Hippocampal formation (tissue), 2 donors: ENCODE results near the gene ACOX3.

ENCODE experiments used
- DNase-seq, 2 donors: peaks; one replicate each; lab custom pipeline; 2025; lab: John Stamatoyannopoulos, UW

Gene ACOX3

DNA sequence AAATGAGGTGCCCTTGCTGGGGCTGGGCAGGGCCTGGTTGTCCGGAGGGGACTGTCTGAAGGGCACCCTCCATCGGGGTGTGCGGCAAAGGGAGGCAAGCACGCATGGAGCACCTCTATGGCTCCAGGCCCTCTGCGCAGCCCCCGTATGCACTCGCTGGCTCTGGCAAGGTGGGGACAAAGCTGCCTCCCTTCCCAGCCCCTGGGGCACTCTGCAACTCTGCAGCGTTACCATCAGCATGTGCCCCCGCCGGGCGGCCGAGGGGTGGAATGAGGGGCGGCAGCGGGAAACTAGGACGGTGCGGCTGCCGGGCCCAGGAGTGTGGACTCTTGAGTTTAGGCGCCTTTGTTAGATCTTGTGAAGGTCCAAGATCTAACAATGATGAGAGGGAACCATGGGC, 26.5 kb upstream of the ACOX3 start:
- no peak for DNase-seq

DNA sequence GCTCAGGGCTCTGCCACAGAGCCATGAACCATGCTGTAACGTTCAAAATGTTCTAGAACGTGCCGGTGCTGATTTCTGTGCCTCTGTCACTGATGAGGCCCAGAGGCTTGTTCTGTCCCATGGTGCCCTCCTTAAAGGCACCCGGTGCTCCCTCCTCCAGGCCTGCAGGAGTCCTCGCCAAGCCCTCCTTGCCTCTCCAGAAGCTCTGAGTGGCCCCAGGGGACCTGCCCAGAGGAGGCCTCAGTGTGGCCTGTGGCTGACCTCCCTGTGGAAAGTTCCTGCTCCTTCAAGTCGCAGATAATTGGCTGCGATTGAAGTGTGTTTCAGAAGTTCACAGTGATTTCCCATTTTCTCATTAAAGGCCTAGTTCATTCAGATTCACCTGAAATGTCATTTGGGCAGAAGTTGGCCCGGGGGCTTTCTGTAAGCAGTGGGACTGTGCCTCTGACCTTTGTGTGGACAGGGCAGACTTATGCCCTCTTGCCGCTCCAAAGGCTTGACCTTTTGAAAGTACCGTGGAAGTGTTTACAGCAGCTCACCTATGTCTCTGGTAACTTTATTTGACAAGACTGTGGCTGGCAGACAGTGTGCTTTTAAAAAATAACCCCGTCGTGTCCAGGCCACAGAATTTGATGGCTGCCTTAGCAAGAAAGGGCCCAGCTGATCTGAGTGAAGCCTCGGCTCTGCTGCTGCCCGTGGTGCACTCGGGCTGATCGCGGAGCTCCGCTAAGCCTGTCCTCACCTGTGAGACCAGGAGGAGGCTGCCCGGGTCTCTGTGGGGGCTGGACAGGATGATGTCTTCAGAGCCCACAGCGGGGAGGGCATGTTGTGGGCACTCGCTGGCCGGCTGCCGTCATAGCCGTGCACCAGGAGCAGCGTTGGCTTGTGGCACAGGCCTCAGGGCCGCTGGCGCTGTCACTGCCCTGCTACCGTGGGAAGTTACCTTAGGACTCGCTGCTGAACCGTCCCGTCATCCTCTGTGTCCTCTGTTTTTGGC, 25.4 kb upstream of the ACOX3 start:
- DNase-seq = no peak

DNA sequence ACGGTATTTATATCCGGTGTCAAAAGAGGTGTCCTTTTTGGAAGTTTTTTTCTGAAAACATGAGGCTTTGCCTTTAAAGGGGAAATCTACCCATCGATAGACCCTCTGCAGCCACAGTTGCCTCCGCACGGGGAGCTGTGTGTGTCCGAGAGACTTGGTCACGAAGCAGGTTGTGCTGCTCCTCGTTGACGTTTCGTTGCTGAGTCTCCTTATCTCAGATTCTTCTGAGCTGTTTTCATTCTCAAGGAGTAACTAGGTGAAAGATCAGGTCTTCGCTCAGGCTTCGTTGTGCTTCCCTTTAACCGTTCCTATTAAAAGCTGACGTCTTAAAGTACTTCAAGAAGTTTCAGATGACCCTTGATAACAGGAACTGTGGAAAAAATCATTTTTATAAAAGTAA, 23.9 kb upstream of the ACOX3 start:
- no peak for DNase-seq

DNA sequence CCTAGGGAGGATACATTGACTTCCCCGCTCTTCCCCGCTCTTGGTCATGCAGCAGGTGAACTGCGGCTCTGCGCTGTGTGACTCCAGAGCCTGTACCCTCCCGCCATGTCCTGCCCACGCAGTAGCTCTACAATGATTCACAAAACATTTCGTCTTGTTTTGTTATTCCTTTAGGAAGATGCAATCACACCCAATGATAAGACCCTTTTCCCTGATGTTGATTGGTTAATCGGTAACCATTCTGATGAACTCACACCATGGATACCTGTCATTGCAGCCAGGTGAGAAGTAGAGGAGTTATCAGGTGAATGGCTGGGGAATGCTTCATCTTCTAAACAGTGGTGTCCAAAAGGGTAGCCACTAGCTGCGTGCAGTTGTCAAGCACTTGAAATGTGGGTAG, 23.3 kb upstream of the ACOX3 start:
- no peak for DNase-seq

DNA sequence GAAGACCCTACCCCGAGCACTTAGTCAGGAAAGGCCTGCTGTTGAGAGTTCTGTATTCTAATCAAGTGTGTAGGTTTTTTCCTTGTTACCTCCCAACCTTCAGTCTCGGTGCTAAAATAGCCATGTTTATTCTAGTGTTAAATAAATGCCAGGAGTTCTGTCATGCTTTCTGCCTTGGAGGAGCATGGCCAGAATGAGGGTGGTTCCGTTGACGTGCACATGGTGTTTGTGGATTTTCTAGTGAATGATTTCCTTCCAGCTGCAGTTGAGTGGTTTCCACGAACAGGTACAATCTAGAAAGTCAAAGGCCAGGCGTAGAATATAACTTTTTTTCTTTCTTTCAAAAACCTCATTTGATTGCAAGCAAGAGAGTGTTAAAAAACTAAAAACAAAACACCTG, 21.1 kb upstream of the ACOX3 start:
- no peak for DNase-seq

DNA sequence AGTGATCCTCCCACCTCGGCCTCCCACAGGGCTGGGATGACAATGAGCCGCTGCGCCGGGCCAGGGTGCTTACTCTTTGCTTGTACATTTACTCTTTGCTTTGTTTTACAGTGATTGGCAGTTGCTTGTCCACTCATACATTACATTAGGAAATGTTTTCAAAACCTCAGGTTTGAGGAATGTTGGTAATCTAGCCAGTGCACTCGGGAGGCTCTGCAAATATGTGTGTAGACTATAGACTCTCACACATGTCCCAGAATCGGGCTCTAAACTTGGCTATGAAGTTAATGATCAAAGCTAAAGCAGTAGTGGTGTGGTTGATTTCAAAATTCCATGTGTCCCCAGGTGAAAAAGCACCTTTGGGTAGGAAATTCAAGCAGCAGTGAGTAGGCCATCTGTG, 20.6 kb upstream of the ACOX3 start:
- no peak for DNase-seq

DNA sequence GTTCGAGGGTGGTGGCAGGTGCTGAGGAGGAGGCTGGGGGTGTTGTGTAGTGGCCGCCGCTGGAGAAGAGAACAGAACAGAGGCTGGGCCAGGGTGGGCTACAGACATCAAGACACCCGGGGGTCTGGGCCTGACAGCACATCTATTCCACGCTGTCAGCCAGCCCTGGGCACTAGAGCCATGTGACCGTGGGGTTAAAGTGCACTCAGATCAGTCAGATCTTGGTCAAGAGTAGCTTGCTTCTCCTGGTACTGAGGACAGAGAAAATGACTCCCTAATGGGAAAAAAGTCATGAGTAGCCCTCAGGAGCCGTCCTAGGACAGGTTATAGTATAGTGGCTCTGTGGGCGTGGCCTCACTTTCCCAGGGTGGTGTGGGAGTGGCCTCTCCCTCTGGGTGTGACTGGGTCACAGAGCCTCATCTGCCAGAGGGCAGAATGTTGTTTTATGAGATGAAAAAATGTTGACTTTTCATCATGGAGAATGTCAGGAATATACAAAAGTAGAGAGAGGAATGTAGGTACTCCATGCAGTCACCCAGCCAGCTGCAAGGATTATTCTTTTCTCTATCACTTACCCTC, 19.4 kb upstream of the ACOX3 start:
- DNase-seq = no peak

DNA sequence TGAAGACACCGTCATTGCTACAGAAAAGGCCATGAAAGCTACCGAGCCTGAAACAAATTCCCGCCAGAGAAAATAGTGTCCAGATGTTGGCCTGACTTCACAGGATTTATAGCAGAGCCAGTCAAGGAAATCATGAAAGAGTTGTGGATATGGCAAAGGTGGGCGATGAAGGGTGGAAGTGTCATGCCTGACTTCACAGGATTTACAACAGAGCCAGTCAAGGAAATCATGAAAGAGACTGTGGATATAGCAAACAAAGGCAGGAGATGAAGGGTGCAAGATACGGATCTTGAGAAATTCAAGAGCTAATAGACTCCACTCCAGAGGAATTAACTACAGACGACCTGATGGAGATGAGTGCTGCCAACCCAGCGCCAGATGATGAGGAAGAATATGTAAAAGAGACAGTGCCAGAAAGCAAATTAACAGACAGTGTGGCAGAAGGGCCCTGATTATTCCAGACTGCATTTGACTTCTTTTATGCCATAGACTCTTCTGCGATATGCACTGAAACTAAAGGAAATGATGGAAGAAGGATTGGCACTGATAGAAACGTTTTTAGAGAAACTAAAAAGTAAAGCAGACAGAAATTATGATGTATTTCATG, 17.2 kb upstream of the ACOX3 start:
- DNase-seq = no peak

DNA sequence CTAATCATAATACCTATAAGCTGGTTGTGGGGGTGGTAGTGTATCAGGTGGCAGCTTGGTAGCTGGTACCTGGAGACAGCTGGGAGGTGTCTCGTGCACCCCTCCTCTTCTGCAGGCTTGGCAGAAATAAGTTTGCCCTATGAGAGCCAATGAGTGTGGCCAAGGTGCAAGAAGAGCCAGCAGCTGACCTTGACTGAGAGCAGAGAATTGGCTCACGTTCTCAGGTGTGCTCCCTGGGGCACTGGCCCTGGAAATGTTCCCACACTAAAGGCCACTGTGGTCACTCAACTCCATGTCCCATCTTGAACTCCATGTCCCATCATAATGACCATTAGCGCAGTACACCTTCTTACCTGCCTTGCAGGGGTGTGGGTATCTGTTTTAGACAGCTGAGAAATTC, 13.4 kb upstream of the ACOX3 start:
- DNase-seq = no peak

DNA sequence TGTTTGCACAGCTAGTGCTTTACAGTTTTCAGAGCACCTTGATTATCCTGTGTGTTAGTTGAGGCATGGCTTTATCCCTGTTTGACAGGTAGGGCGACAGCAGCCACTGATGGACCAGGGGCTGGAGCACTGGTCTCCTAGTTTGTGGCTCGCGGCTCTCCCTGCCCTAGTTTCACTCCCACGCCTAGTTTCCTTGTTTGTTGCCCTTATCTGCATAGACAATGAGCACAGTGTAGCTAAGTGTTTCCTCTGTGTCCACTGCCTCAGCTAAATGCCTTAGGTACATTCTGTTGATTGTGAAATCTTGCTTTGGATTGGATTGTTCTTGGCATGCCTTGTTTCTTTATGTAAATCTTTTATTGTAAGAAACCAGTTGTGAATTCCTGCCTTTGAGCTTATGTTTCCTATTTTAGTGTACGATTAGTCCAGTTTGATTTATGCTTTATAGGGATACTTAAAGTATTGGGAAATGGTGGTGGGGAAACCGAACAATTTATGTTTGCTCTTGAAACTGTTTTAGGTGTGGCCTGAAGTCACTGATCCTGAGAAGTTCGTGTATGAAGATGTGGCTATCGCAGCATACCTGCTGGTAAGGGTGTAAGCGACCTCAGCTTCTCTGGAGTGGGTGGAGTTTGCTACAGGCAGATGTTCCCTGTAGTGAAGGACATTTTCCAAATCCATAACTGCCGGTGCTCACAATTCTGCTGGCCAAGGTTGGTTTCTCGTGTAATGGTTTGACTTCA, 11.1 kb upstream of the ACOX3 start:
- no peak for DNase-seq

DNA sequence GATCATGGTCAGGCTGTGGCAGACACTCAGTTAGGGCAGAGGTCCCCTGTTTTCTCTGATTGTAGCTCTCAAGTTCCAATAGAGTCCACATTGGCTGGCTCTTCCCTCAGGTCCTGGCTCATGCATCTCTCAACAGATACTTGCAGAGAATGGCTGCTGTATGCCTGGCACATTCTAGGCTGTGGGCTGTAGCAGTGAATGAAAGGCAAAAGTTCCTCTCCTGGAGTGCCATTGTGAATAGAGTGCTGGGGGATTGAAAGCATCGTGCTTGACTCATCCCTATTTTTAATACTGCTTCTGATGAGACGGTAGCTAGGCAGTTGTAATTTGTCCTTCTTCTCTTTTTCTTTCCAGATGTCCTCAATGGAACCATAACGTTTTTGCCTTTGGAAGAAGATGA, 5.6 kb upstream of the ACOX3 start:
- DNase-seq = no peak

DNA sequence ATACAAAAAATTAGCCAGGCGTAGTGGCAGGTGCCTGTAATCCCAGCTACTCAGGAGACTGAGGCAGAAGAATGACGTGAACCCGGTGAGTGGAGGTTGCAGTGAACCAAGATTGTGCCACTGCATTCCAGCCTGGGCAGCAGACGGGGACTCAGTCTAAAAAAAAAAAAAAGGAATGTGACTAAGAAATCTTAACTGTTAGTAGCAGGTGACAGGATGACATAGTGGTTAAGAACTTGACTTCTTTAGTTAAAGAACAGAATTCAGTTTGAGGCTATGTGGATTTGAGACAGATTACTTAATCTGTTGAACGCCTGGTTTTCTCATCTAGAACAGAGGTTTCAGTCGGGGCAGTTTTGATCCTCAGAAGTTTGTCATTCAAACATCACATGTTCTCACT, 3.3 kb upstream of the ACOX3 start:
- no peak for DNase-seq

DNA sequence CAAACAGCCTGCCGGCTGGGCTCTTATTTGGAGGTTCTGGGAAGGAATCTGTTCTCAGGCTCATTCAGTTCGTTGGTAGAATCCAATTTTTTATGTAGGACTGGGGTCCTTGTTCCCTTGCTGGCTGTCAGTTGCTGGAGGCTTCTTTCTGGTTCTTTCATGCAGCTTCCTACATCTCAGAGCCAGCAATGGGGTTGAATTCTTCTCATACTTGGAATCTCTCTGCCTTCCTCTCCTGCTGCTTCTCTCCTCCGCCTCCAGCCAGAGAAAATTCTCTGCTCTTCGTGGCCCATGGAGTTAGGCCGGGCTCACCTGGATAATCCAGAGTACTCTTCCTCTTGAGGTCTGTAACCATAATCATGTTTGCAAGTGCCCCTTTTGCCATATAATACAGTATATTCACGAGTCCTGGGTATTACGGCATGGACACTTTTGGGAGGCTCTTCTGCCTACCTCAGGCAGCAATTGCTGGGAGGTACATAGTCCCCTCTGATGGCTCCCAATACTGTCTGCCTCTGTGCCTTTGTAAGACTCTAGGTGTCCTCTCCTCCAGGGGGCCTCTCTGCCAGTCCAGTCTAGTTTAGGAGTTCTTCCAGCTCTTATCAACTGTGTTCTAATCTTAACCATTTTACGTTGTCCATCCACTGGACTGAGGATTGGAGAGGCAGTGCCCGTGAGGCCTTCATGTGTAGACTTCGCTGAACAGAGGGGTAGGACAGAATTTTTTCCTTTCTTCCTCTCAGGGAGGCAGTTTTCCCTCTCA, 2.3 kb upstream of the ACOX3 start:
- DNase-seq = no peak

DNA sequence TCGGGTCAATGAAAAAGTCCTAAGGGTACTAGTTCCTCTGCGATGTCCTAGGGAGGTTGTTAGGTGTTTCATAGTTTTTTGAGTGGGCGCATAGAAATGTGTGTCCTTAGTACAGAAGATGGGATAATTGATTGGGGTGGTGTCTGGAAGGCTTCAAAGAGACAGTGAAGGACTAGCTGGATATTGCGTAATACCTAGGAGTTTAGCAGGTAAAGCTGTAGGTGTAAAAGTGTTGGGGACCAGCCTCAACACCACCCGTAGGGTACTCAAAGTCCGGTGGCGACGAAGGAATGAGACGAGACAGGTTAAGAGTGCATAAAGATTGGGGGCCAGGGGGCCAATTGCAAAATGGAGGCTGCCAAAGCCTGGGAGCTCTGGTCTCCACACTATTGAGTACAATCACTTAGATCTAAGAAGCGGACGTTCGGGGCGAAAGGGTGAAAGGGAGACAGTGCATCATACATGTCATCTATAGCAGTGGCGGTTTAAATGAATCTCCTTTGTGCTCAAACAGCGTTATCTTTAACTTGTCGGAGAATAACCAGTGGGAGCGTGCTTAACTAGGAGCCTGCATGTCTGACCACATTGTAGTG, 1.1 kb upstream of the ACOX3 start:
- no peak for DNase-seq

DNA sequence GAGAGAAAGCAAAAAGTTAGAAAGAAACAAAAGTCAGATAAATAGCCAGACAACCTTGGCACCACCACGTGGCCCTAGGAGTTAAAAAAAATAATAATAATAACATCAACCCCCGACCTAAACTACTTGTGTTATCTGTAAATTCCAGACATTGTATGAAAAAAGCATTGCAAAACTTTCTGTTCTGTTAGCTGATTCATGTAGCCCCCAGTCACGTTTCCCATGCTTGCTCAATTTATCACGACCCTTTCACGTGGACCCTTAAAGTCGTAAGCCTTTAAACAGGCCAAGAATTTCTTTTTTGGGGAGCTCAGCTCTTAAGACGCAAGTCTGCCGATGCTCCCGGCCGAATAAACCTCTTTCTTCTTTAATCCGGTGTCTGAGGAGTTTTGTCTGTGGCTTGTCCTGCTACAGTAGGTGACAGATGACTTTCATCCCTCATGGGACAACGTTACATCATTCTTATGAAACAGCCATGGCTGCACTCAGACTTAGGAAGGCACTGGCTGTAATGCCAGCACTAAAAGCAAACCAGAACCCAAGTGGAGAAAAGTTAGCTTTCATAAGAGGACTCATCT, 520 bp downstream of the ACOX3 start:
- no peak for DNase-seq

DNA sequence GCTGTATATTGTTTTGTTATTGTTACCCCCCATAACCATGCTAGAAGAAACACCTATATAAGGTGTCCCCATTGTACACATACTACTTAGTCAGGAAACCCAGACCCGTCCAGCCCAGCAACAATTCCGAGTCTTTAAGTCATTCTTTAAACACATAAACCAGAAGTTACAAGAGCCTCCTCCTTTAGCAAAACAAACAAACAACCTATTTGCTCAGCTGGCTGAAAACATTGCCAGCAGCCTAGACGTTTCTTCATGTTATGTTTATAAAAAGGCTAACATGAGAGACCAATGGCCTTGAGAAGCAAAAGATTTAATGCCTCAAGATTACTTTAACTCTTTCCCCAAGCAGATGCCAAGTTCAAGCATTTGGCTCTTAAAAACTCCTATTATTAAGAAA, 1.4 kb downstream of the ACOX3 start:
- DNase-seq = no peak

DNA sequence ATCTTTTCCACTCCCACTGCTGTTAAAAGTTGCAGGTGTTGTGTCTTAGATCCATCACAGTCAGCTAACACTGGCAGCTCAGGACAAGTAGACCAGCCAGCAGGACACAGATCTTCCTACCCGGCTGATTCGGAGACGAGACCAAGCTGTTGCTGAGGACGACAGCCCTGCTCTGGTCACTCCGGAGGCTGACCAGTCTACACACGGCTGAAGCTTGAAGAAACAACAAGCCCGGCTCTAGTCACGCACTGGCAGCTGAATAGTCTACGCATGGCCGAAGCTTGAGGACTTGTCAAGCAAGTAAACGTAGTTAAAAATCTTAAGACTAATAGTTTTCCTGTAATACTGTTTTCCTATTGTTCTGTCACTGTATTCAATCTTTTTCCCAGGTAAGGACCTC, 1.8 kb downstream of the ACOX3 start:
- DNase-seq = no peak

DNA sequence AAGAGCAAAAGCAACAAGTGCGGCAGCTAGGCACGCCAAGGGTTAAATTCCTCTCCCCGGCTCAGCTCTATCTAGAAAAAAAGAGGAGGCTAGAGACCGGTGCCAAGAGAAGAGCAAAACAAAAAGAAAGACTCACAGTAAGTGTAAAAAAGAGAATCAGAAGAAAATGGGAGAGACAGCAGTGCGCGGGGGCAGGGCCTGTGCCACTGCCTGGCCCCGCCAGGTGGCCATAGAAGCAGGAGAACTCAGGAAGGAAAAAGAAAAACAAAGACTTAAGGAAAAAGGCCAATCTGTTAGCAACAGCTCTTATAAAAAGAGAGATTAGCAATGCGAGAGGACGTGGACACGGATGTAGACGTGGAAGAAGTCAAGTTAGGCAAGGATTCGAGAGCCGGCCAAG, 3.2 kb downstream of the ACOX3 start:
- no peak for DNase-seq

DNA sequence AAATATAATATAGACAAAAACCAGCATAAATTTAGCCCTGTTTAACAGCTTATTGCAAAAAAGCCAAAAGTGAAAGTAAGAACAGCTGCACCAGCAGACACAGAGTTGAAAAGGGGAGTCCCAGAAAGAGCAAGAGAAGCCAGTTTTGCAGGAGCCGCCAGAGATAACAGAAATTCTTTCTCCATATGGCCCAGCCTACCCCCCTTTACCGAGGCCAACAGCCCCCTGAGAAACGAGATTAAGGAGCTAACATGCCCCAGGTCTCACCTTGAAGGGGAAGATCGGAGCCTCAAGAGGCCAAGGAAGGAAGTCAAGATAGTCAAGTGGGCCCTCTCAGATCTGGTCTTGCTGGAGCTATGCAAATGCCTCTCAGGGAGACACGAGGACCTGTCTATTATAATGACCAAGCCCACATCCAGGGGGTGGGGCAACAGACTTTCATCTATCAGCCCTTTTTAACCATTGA, 4.8 kb downstream of the ACOX3 start:
- no peak for DNase-seq

DNA sequence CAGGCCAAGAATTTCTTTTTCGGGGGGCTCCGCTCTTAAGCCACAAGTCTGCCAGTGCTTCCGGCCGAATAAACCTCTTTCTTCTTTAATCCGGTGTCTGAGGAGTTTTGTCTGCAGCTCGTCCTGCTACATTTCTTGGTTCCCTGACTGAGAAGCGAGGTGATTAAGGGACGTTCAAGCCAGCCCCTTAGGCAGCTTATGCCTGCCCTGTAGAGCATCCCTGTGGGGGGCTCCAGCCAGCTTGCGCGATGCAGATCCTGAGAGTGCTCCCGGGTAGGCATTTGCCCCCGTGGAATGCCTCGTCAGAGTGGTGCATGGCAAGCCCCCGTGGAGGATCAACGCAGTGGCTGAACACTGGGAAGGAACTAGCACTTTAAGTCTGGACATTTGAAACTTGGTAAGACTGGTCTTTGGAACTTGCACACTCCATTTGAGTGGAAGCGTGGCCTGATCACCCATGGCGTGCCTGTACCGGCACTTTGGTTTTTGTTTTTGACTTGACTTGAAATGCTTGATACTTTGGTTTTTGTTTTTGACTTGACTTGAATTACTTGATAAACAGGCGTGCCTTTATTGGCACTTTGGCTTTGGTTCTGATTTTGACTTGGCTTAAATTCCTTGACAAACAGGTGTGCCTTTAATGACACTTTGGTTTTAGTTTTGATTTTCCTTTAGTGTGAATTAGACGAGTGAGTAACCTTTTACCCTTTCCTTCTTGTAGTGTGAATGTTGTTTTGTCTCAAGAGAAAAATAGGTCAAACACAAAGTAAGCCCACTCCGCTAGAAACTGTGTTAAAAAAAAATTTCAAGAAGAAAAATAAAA, 6.1 kb downstream of the ACOX3 start:
- DNase-seq = no peak
